C4-2B (cell line): Measurements from ENCODE around the gene TSR2.

Source experiments
- H3K27ac ChIP-seq: fragments of 450-650 bp; 2 replicates; pipeline ENCODE4 v1.5.1; 2017
- ZFX ChIP-seq: fragments of 450-650 bp; IDR thresholded peaks from 2 replicates; pipeline ENCODE4 v1.6.1; 2017
- TF ChIP-seq, protein P1 (sequence below): fragments of 450-650 bp; conservative IDR thresholded peaks from 2 replicates; pipeline ENCODE4 v1.5.1; 2017; ENCODE audit warnings: mild to moderate bottlenecking

The TSR2 gene

DNA sequence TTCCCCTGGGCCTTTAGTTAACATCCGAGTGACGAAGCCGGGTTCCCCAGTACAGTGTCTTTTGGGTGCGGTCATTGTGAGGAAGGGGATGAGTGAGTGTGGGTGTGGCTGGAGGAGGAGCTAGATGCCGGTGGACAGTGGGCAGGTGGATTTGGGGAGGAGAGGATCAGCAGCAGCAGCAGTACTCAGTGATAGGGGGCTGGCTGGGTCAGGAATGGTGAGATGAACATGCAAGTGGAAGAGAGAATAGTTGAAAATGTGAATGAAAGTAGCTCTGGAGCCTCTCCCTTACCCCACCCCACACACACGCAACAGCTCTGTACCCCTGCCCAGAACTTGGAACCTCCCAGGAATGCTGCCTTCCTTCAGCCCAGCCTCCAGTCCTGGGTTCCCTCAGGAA, 4.5 kb downstream of the TSR2 start:
- TF ChIP-seq, protein P1, sequence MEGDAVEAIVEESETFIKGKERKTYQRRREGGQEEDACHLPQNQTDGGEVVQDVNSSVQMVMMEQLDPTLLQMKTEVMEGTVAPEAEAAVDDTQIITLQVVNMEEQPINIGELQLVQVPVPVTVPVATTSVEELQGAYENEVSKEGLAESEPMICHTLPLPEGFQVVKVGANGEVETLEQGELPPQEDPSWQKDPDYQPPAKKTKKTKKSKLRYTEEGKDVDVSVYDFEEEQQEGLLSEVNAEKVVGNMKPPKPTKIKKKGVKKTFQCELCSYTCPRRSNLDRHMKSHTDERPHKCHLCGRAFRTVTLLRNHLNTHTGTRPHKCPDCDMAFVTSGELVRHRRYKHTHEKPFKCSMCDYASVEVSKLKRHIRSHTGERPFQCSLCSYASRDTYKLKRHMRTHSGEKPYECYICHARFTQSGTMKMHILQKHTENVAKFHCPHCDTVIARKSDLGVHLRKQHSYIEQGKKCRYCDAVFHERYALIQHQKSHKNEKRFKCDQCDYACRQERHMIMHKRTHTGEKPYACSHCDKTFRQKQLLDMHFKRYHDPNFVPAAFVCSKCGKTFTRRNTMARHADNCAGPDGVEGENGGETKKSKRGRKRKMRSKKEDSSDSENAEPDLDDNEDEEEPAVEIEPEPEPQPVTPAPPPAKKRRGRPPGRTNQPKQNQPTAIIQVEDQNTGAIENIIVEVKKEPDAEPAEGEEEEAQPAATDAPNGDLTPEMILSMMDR: no peak
- TF ChIP-seq ZFX: no peak
- H3K27ac ChIP-seq: no peak overlapping the region

DNA sequence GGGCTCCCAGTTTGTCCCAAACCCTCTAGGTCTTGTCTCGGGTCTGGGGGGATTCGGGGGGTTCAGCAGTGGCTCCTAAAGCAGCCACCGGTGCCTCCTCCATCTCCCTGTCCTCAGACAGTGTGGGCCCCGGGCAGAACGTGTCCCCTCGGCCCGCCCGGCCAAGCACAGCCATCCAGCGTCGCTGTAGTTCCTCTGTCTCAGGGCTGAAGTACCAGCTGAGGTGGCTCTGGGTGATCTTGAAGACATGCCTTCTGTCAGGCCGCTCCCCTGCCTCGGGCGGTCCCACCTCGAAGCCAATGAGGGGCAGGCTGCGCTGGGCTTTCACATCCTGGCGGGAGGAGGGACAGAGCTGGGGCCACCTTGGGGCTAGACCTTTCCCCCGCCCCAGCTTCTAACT, 5.9 kb downstream of the TSR2 start:
- H3K27ac ChIP-seq: no peak overlapping the region
- TF ChIP-seq ZFX: no peak
- TF ChIP-seq, protein P1: no peak

DNA sequence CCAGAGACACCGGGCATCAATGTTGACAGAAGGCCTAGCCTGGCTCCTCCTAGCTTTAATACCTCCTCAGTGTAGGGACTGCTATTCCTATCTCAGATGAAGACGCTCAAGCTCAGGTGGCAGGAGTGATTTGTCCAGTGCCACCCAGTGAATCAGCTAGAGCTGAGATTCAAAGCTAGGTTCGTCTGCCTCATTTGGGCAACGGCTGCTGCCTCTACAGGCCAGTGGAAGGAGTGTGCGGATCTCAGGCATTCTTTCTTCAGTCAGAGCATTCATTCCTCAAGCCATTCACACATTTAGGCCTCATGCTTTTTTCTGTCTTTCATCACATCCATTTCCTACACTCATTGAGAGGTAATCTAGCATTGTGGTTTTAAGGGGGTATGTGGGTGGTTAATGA, 7.3 kb downstream of the TSR2 start:
- no peak overlapping the region for H3K27ac ChIP-seq
- no peak for TF ChIP-seq ZFX
- TF ChIP-seq, protein P1: no peak; the same call in 1 of the 2 replicates

DNA sequence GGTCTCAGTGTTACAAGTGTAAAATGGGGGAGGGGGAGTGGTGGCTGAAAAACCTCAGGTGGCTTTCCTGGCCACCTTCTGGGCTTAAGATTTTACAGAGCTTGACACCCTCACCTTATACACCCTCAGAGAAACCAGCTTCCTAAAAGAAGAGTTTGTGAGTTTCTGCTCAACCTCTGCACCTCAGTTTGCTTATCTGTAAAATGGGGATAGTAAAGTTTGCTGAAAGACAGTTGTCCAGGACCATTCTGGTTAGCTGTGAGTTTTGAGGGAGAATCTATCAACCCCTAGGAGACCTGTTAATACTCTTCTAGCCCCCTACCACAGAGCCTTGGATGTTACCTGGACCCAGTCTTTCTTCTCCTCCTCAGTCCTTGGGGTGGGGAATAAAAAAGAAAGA, 9.7 kb downstream of the TSR2 start:
- H3K27ac ChIP-seq: no peak overlapping the region

DNA sequence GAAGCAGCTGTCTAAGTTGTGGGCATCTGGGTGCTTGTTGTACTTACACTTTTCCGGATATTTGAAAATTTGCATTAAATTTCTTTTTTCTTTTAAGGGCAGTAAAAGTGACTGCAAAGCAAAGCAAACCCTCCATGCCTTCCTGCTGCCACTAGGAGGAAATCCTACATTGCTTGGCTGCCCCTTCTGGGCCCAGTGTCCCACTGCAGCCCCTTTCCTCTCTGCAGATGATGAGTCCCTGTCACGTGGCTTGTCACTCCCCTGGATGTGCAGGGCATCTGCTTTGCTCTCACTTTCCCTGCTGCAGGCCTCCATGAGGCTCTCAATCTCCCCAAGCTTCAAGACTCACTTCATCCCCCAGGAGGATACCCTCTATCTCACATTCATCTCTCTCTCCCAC, 12.7 kb downstream of the TSR2 start:
- TF ChIP-seq, protein P1: no peak
- no peak for TF ChIP-seq ZFX
- H3K27ac ChIP-seq: no peak overlapping the region

More for the DNA sequence above, 9.7 kb downstream of the TSR2 start:
- no peak for TF ChIP-seq ZFX
- TF ChIP-seq, protein P1: no peak

DNA sequence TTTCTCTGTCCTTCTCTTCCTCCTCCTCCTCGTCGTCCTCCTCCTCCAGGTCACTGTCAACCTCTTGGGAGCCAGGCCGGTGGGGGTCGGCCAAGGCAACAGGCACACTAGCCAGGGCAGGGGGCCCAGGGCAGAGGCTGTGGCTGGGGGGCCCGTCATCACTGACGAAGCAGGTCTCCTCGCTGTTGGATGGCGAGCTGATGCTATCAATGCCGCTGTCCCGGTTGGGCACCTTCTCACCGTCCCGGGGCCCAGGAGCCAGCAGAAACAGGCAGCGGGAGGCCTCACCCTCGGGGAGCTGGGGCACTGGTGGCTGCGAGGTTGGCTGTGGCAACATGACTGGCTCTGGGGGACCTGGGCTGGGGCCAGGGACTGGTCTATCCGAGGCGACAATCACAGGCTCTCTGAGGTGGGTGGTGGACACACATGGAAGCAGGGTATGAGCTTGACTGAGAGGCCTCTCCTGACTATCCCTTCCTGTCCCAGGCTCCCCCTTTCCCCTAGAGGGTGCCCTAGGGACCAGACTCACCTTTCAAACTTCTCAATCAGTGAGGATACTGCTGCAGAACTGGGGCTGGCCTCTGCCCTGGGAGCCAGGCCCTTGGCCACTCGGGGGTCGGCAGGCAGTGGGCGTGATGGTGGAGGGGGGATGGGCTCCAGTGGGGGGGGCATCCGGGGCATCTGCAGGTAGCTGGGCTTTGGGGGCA, 30.0 kb downstream of the TSR2 start:
- H3K27ac ChIP-seq: no peak overlapping the region
- TF ChIP-seq, protein P1: no peak
- TF ChIP-seq ZFX: no peak

DNA sequence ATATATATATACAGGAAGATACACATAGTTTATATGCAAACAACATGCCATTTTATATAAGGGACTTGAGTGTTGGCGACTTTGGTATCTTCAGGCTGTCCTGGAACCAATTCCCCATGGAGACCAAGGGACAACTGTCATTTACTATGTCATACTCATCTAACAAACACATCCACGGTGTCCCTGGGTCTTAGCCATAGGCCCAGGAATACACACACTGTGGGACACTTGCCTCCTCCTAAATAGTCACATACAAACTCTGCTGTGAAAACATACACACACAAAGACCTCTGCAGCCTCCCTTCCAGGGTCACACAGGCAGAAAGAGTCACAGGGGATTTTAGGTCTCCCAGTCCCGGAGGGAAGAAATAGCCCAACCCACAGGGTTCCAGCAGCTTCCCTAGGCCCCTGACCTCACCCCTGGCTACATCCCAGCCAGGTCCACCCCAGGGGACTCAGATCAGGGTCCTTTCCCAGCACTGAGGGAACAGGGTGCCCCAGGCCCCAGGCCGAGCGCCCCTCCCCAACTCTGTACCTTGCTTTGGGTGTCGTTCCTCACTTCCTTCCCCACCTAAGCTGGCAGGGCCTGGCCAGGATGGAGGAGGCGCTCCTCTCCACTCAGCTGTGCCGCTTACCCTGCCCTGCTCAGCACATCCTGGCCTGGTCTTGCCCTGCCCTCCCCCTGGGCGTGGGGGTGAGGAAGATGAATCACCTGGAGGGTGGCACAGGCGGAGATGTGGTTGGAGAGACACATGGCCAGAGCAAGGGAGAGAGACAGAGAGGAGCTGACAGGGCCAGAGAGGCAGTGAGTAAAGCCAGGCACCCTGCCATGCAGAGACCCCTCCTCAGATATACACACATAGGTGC, 34.0 kb downstream of the TSR2 start:
- H3K27ac ChIP-seq: no peak overlapping the region
- TF ChIP-seq, protein P1: no peak
- TF ChIP-seq ZFX: no peak
